Activated B cell treated with CpG ODN at 0.5 μM for 24 hours (primary cell): Measurements from ENCODE around the gene PVR. TPM values are rescaled to one million over a fixed set of nuclear protein-coding genes. Genes with fewer than 3 reads are reported as not detected.

Experiments used
- ATAC-seq: fragments of 200-7000 bp; cut with Tn5 transposase; one replicate; pipeline ENCODE4 v1.10.0; 2021; ENCODE audit warnings: low read depth, mild to moderate bottlenecking, moderate library complexity
- CTCF ChIA-PET: fragments of 350-600 bp; sonication (Branson Sonifier 250); formaldehyde crosslinking; loops from one replicate; lab custom pipeline; 2021; ENCODE audit warnings: antibody characterized with exemption; lab: Charles Lee
- POLR2A ChIA-PET: fragments of 350-600 bp; sonication (Branson Sonifier 250); formaldehyde crosslinking; loops from one replicate; lab custom pipeline; 2021; ENCODE audit warnings: antibody characterized with exemption; lab: Charles Lee
- DNase-seq: peaks from one replicate; pipeline ENCODE4 v3.0.0; 2022
- H3K27ac Mint-ChIP-seq: one replicate; pipeline ENCODE4 v1.8.0; 2020; ENCODE audit warnings: mixed read lengths
- H3K27me3 Mint-ChIP-seq: one replicate; pipeline ENCODE4 v1.8.0; 2021; ENCODE audit warnings: mixed read lengths
- H3K36me3 Mint-ChIP-seq: one replicate; pipeline ENCODE4 v1.8.0; 2021; ENCODE audit warnings: low read depth, mixed read lengths
- H3K4me1 Mint-ChIP-seq: one replicate; pipeline ENCODE4 v1.8.0; 2021; ENCODE audit warnings: mixed read lengths
- H3K4me3 Mint-ChIP-seq: one replicate; pipeline ENCODE4 v1.8.0; 2020; ENCODE audit warnings: mild to moderate bottlenecking, mixed read lengths
- H3K9me3 Mint-ChIP-seq: one replicate; pipeline ENCODE4 v1.8.0; 2020; ENCODE audit warnings: mixed read lengths
- CTCF ChIP-seq: fragments of 200-600 bp; IDR thresholded peaks from one replicate; pipeline ENCODE4 v1.8.0; 2022; ENCODE audit warnings: antibody characterized with exemption, mild to moderate bottlenecking
- intact Hi-C: fragments of 100-400 bp; cut with micrococcal nuclease; formaldehyde crosslinking; loops from one replicate; pipeline ENCODE4 v1.15.1; 2024
- total RNA-seq: library from RNA; stranded (reverse); gene quantifications from 2 replicates; pipeline ENCODE4 v1.2.3, GENCODE V29; 2022

PVR gene
- total RNA-seq, 1 donor from 2014 or later = not detected

GRCh38 chr19:44641501-44642265 is 2.0 kb upstream of the PVR start:
- DNase-seq (no peak), ATAC-seq (no peak)
- Mint-ChIP-seq H3K4me1 (peaks cover 5% of the 10 kb centered on the region), H3K4me3 (no peak overlapping the region), H3K36me3 (no peaks in the 10 kb centered on the region), H3K27ac (no peak overlapping the region), H3K27me3 (peaks cover 28% of the 10 kb centered on the region), H3K9me3 (no peaks in the 10 kb centered on the region)
- intact Hi-C loops = no loop called here
- POLR2A ChIA-PET = no interaction called here
- CTCF ChIA-PET = no interaction called here
- TF ChIP-seq CTCF = no peak

GRCh38 chr19:44642377-44642776 is 1.3 kb upstream of the PVR start:
- no peaks in the 10 kb centered on the region for H3K36me3 Mint-ChIP-seq
- H3K4me3 Mint-ChIP-seq = no peak overlapping the region
- ATAC-seq = no peak
- ChIA-PET POLR2A (no interaction called here), CTCF (no interaction called here)
- no peak for DNase-seq
- intact Hi-C loops = no loop called here
- TF ChIP-seq CTCF = no peak
- no peaks in the 10 kb centered on the region for H3K9me3 Mint-ChIP-seq
- peaks cover 33% of the 10 kb centered on the region for H3K27me3 Mint-ChIP-seq
- H3K4me1 Mint-ChIP-seq = peaks cover 5% of the 10 kb centered on the region
- no peak overlapping the region for H3K27ac Mint-ChIP-seq

DNA sequence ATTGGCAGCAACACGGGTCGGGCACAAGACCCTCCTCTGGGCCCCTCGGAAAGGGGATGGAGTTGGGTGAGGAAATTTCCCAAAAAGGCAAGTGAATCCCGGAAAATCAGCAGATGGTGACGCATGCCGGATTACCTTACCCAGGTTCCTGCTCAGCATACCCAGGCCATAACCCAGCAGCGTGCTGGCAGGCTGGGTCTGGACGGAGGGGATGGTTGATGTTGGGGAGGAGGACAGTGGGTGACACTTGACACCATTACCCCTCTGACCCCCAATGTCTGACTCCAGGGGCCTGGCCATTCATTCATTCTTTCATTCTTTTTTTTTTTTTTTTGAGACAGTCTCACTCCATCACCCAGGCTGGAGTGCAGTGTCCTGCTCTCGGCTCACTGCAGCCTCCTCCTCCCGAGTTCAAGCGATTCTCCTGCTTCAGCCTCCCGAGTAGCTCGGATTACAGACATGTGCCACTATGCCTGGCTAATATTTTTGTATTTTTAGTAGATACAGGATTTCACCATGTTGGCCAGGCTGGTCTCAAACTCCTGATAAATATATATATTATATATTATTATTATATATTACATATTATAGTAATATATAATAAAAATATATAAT is 799 bp downstream of the PVR start:
- intact Hi-C loops = no loop called here

GRCh38 chr19:44645407-44646048 is 1.8 kb downstream of the PVR start:
- Mint-ChIP-seq H3K4me1 (peaks cover 5% of the 10 kb centered on the region), H3K27ac (no peak overlapping the region), H3K9me3 (no peaks in the 10 kb centered on the region), H3K27me3 (peaks cover 33% of the 10 kb centered on the region), H3K36me3 (no peaks in the 10 kb centered on the region), H3K4me3 (no peak overlapping the region)
- DNase-seq = no peak
- CTCF ChIA-PET = no interaction called here
- POLR2A ChIA-PET = no interaction called here
- ATAC-seq = no peak
- no peak for TF ChIP-seq CTCF
- intact Hi-C loops = no loop called here

More for the DNA sequence above, 799 bp downstream of the PVR start:
- Mint-ChIP-seq H3K36me3 (no peaks in the 10 kb centered on the region), H3K4me1 (peaks cover 5% of the 10 kb centered on the region), H3K27me3 (peaks cover 33% of the 10 kb centered on the region), H3K4me3 (peak overlapping the region; percentile 44), H3K9me3 (no peaks in the 10 kb centered on the region), H3K27ac (no peak overlapping the region)
- ATAC-seq (no peak), DNase-seq (no peak)
- ChIA-PET POLR2A (interaction anchor here (0.5 kb wide), 1 partner anchor 898 kb away, joined by 3 read pairs; no protein-coding TSS in a partner anchor), CTCF (no interaction called here)
- no peak for TF ChIP-seq CTCF

DNA sequence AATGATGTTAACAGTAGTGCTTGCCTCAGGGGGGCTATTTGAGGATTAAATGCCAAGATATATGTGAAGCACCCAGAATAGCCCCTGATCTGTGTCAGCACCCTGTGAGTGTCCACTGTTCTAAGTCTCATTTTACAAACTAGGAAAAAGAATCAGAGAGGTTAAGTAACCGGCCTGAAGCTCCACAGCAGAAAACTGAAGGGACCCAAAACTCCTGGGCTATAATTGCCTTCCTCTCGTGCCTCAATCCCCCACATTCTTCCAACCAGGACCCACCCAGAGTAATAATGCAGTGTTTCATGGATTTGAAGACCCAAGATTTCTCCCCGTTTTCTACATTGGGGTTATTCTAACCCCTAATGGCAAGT is 2.3 kb downstream of the PVR start:
- ChIA-PET POLR2A (interaction anchor here (0.6 kb wide), 1 partner anchor 532 kb away, joined by 9 read pairs; the partner anchor contains the start of gene BLOC1S3), CTCF (no interaction called here)
- Mint-ChIP-seq H3K27ac (no peak overlapping the region), H3K36me3 (no peaks in the 10 kb centered on the region), H3K9me3 (no peaks in the 10 kb centered on the region), H3K4me3 (no peak overlapping the region), H3K27me3 (peaks cover 33% of the 10 kb centered on the region), H3K4me1 (peaks cover 5% of the 10 kb centered on the region)
- no peak for TF ChIP-seq CTCF
- intact Hi-C loops = no loop called here
- ATAC-seq (no peak), DNase-seq (no peak)
